DND-41 (cell line): ENCODE measurements around the gene LURAP1L.

ENCODE experiments used
- EZH2 ChIP-seq: IDR thresholded peaks from 3 replicates; pipeline ENCODE4 v1.6.1; 2012; ENCODE audit warnings: borderline replicate concordance, low read depth, mild to moderate bottlenecking, moderate library complexity, low read length, inconsistent platforms; ENCODE audit not compliant: severe bottlenecking
- TF ChIP-seq, protein P1 (sequence below): IDR thresholded peaks from 2 replicates; pipeline ENCODE4 v1.5.1; 2012; ENCODE audit warnings: borderline replicate concordance, low read length, moderate library complexity, mild to moderate bottlenecking; ENCODE audit not compliant: poor library complexity, severe bottlenecking; ENCODE audit errors: extremely low read depth

DNA sequence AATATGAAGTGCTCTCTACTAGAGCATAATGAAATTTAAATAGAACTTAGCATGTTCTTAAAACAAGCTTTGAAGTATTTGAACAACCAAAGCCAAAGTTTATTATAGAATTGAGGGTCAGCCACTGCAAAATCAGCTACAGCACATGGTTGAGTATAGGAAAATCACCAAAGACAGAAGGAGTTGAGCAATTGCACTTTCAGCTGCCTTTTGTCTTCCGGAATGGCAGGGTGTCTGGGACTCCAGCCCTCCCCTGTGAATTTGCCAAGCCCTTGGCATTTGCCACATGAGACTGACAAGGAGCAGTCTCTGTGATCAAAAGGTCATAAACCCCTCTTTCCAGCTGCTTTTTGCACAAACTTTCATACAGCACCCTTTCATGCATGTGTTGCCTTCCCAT lies 8.5 kb upstream of the LURAP1L start:
- TF ChIP-seq, protein P1, sequence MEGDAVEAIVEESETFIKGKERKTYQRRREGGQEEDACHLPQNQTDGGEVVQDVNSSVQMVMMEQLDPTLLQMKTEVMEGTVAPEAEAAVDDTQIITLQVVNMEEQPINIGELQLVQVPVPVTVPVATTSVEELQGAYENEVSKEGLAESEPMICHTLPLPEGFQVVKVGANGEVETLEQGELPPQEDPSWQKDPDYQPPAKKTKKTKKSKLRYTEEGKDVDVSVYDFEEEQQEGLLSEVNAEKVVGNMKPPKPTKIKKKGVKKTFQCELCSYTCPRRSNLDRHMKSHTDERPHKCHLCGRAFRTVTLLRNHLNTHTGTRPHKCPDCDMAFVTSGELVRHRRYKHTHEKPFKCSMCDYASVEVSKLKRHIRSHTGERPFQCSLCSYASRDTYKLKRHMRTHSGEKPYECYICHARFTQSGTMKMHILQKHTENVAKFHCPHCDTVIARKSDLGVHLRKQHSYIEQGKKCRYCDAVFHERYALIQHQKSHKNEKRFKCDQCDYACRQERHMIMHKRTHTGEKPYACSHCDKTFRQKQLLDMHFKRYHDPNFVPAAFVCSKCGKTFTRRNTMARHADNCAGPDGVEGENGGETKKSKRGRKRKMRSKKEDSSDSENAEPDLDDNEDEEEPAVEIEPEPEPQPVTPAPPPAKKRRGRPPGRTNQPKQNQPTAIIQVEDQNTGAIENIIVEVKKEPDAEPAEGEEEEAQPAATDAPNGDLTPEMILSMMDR = no peak
- TF ChIP-seq EZH2 = no peak
